OCI-LY1 (cell line): ENCODE data around the gene FERMT3.

Experiments used
- H2AFZ ChIP-seq: fragments of 200-600 bp; sonication (generic), shearing (Covaris generic); 2 replicates; pipeline ENCODE4 v1.6.0; 2014; ENCODE audit warnings: antibody characterized with exemption, mild to moderate bottlenecking, low read length
- H3F3A ChIP-seq: fragments of 200-600 bp; sonication (generic), shearing (Covaris generic); 2 replicates; pipeline ENCODE4 v1.6.0; 2014; ENCODE audit warnings: mild to moderate bottlenecking, antibody characterized with exemption, low read length, moderate library complexity; ENCODE audit not compliant: insufficient read depth
- H3K27ac ChIP-seq: fragments of 200-600 bp; sonication (generic); 2 replicates; pipeline ENCODE4 v1.5.1; 2014; ENCODE audit warnings: low read length, mixed run types, mild to moderate bottlenecking, low read depth; ENCODE audit not compliant: poor library complexity, severe bottlenecking
- H3K27me3 ChIP-seq: fragments of 200-600 bp; sonication (generic); 2 replicates; pipeline ENCODE4 v1.6.0; 2014; ENCODE audit warnings: antibody characterized with exemption, mild to moderate bottlenecking, low read length, moderate library complexity; ENCODE audit not compliant: insufficient read depth
- H3K36me3 ChIP-seq: fragments of 200-600 bp; sonication (generic); 2 replicates; pipeline ENCODE4 v1.6.1; 2014; ENCODE audit warnings: mild to moderate bottlenecking, antibody characterized with exemption, low read length, moderate library complexity, mixed read lengths; ENCODE audit not compliant: insufficient read depth
- H3K4me1 ChIP-seq: fragments of 200-600 bp; sonication (generic); 2 replicates; pipeline ENCODE4 v1.5.1; 2014; ENCODE audit warnings: mild to moderate bottlenecking, low read length, moderate library complexity; ENCODE audit not compliant: insufficient read depth, severe bottlenecking
- H3K4me2 ChIP-seq: fragments of 200-600 bp; sonication (generic), shearing (Covaris generic); 2 replicates; pipeline ENCODE4 v1.6.1; 2014; ENCODE audit warnings: low read length
- H3K4me3 ChIP-seq: fragments of 200-600 bp; sonication (generic); 2 replicates; pipeline ENCODE4 v1.5.1; 2014; ENCODE audit warnings: low read length, low read depth, mild to moderate bottlenecking, mixed read lengths; ENCODE audit not compliant: poor library complexity, severe bottlenecking
- H3K79me2 ChIP-seq: fragments of 200-600 bp; shearing (Covaris generic); 2 replicates; pipeline ENCODE4 v1.6.1; 2016; ENCODE audit warnings: mixed run types, low read length, mixed read lengths; ENCODE audit not compliant: insufficient read depth
- H3K9ac ChIP-seq: fragments of 200-600 bp; sonication (generic), shearing (Covaris generic); 2 replicates; pipeline ENCODE4 v1.6.1; 2014; ENCODE audit warnings: mild to moderate bottlenecking, low read length, mixed read lengths
- H3K9me2 ChIP-seq: fragments of 200-600 bp; sonication (generic), shearing (Covaris generic); 2 replicates; pipeline ENCODE4 v1.6.1; 2014; ENCODE audit warnings: low read depth, mild to moderate bottlenecking, low read length, mixed read lengths
- H3K9me3 ChIP-seq: fragments of 200-600 bp; shearing (Covaris generic); 2 replicates; pipeline ENCODE4 v1.6.1; 2014; ENCODE audit warnings: low read length, mixed read lengths
- H4K20me1 ChIP-seq: fragments of 200-600 bp; sonication (generic), shearing (Covaris generic); 2 replicates; pipeline ENCODE4 v1.6.0; 2016; ENCODE audit warnings: mild to moderate bottlenecking, low read length; ENCODE audit not compliant: insufficient read depth
- CTCF ChIP-seq: fragments of 200-600 bp; sonication (generic), shearing (Covaris generic); IDR thresholded peaks from 2 replicates; pipeline ENCODE4 v1.5.1; 2017; ENCODE audit warnings: mild to moderate bottlenecking, antibody characterized with exemption, low read length, moderate library complexity, mixed read lengths
- EZH2 ChIP-seq: fragments of 200-600 bp; sonication (generic), shearing (Covaris generic); IDR thresholded peaks from 2 replicates; pipeline ENCODE4 v1.8.0; 2017; ENCODE audit warnings: borderline replicate concordance, mixed run types, mild to moderate bottlenecking, antibody characterized with exemption, low read length, moderate library complexity, mixed read lengths

The FERMT3 gene

DNA sequence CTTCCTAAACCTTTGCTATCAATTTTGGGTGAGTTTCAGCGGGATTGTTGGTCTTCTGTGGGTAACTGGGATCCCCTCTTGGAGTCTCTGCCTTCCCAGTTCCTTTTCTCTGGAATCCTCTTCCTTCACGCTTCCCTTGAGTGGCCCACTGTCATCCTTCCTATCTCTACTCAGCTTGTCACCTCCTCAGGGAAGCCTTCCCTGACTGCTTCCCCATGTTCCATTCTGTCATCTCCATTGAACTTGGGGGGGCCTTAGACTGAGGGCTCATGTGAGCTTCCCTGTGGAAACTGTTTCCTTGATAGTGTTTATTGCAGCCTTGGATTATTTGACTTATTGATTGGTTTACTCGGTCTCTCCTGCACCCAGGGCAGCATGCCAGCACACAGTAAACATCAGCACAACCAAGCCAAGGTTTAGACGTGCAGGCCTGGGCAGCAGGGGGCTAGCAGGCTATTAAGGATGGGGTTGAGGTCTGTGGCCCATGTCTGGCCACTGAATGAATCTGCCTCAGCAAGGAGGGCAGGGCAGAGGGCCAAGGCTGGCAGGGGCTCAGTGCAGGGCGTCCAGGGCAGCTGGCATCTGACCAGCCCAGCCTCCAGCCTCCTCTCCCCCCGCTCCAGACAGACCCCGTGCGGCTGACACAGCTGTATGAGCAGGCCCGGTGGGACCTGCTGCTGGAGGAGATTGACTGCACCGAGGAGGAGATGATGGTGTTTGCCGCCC, 12.3 kb downstream of the FERMT3 start:
- TF ChIP-seq CTCF: no peak
- TF ChIP-seq EZH2: no peak
- H3K36me3 ChIP-seq: peaks cover 59% of the 10 kb centered on the region
- no peak overlapping the region for H3K4me3 ChIP-seq
- H3K4me2 ChIP-seq: no peak overlapping the region
- H3K9me3 ChIP-seq: no peaks in the 10 kb centered on the region
- no peak overlapping the region for H2AFZ ChIP-seq
- H3K27me3 ChIP-seq: no peaks in the 10 kb centered on the region
- no peaks in the 10 kb centered on the region for H4K20me1 ChIP-seq
- H3F3A ChIP-seq: no peaks in the 10 kb centered on the region
- no peaks in the 10 kb centered on the region for H3K4me1 ChIP-seq
- H3K79me2 ChIP-seq: no peaks in the 10 kb centered on the region
- H3K9ac ChIP-seq: no peak overlapping the region
- no peaks in the 10 kb centered on the region for H3K9me2 ChIP-seq
- no peak overlapping the region for H3K27ac ChIP-seq

DNA sequence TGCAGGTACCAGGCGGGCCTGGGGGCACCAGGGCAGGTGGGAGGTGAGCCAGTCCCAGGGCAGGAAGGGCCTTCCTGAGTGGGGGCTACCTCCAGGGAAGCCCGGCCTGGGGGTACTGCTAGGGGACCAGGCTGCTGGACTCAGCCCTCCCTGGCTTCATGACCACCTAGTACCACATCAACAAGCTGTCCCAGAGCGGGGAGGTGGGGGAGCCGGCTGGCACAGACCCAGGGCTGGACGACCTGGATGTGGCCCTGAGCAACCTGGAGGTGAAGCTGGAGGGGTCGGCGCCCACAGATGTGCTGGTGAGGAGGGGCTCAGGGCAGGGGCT, 12.8 kb downstream of the FERMT3 start:
- Histone ChIP-seq H3K36me3 (peaks cover 59% of the 10 kb centered on the region), H3K27me3 (no peaks in the 10 kb centered on the region), H3K79me2 (no peaks in the 10 kb centered on the region), H3K4me2 (no peak overlapping the region), H2AFZ (no peak overlapping the region), H3K27ac (no peak overlapping the region), H3F3A (no peaks in the 10 kb centered on the region), H3K9me3 (no peaks in the 10 kb centered on the region), H3K9me2 (no peaks in the 10 kb centered on the region), H3K4me3 (no peak overlapping the region), H4K20me1 (no peaks in the 10 kb centered on the region), H3K4me1 (peaks cover 2% of the 10 kb centered on the region), H3K9ac (no peak overlapping the region)
- no peak for TF ChIP-seq EZH2
- no peak for TF ChIP-seq CTCF

DNA sequence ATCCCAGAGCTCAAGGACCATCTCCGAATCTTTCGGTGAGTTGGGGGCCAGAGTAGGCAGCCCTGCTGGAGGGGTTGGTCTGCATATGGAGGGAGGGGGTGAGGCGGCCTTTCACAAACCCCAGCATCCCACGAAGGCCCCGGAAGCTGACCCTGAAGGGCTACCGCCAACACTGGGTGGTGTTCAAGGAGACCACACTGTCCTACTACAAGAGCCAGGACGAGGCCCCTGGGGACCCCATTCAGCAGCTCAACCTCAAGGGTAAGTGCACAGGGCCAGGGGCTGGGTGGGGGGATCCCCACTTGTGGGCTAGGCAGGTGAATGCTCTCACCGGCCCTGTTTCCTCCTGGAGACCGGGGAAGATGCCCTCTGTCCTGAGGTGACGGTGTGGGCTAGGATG, 13.2 kb downstream of the FERMT3 start:
- Histone ChIP-seq H3K79me2 (no peaks in the 10 kb centered on the region), H3K4me2 (no peak overlapping the region), H3K4me3 (no peak overlapping the region), H3K27me3 (no peaks in the 10 kb centered on the region), H3K9me3 (no peaks in the 10 kb centered on the region), H3F3A (no peaks in the 10 kb centered on the region), H3K36me3 (peaks cover 58% of the 10 kb centered on the region), H4K20me1 (no peaks in the 10 kb centered on the region), H3K9ac (no peak overlapping the region), H3K27ac (no peak overlapping the region), H3K4me1 (peaks cover 7% of the 10 kb centered on the region), H2AFZ (no peak overlapping the region), H3K9me2 (no peaks in the 10 kb centered on the region)
- TF ChIP-seq EZH2: no peak
- no peak for TF ChIP-seq CTCF
